PC-9 (cell line): ENCODE results near the gene TBC1D8. TPM values are rescaled to one million over a fixed set of nuclear protein-coding genes. Genes with fewer than 3 reads are reported as not detected.
"Not testable (repeated sequence)": the region's sequence is repeated elsewhere in the genome, so short reads cannot be mapped to it uniquely, and the experiment has no call there.

Source experiments
- BruUV-seq: library from RNA; stranded (reverse); fragments of 400-500 nt; replicated peaks from 2 replicates; lab custom pipeline; 2021; lab: Mats Ljungman, UMichigan
- CTCF ChIA-PET: fragments of 300-600 bp; sonication (Branson Sonifier 250); formaldehyde crosslinking; loops from one replicate; lab custom pipeline; 2022; ENCODE audit warnings: antibody characterized with exemption; lab: Charles Lee
- POLR2A ChIA-PET: fragments of 300-600 bp; sonication (Branson Sonifier 250); formaldehyde crosslinking; loops from one replicate; lab custom pipeline; 2022; ENCODE audit warnings: antibody characterized with exemption; ENCODE audit not compliant: unreplicated experiment; lab: Charles Lee
- DNase-seq, 2 experiments: peaks; one replicate each; pipeline versions ENCODE4 v3.0.0 to v3.0.0-alpha.2; 2015 to 2022; ENCODE audit warnings: mixed read lengths in 1 of 2
- H2AFZ ChIP-seq: fragments of 200-600 bp; sonication (generic); 2 replicates; pipeline ENCODE4 v1.8.1; 2017; ENCODE audit warnings: antibody characterized with exemption
- H3F3A ChIP-seq: fragments of 200-600 bp; sonication (generic); 2 replicates; pipeline ENCODE4 v1.8.1; 2017; ENCODE audit warnings: antibody characterized with exemption, mild to moderate bottlenecking, low read depth; ENCODE audit not compliant: insufficient read depth
- H3K27ac ChIP-seq: fragments of 200-600 bp; sonication (generic); 2 replicates; pipeline ENCODE4 v1.6.1; 2016; ENCODE audit warnings: mixed run types
- H3K27me3 ChIP-seq: fragments of 200-600 bp; sonication (generic); 2 replicates; pipeline ENCODE4 v1.6.1; 2016; ENCODE audit warnings: low read depth, mixed run types; ENCODE audit not compliant: insufficient read depth
- H3K36me3 ChIP-seq: fragments of 200-600 bp; sonication (generic); 2 replicates; pipeline ENCODE4 v1.6.1; 2016; ENCODE audit warnings: low read depth, mixed run types
- H3K4me1 ChIP-seq: fragments of 200-600 bp; sonication (generic); replicated peaks from 2 replicates; pipeline ENCODE4 v1.6.1; 2016; ENCODE audit warnings: mixed run types; ENCODE audit not compliant: insufficient read depth
- H3K4me2 ChIP-seq: fragments of 200-600 bp; sonication (generic); 2 replicates; pipeline ENCODE4 v1.6.1; 2017; ENCODE audit warnings: mixed run types
- H3K4me3 ChIP-seq: fragments of 200-600 bp; sonication (generic); 2 replicates; pipeline ENCODE4 v1.6.1; 2016; ENCODE audit warnings: mixed run types
- H3K79me2 ChIP-seq: fragments of 200-600 bp; sonication (generic); 2 replicates; pipeline ENCODE4 v1.6.1; 2017; ENCODE audit warnings: low read depth, mixed run types
- H3K9me2 ChIP-seq: fragments of 200-600 bp; sonication (generic); 2 replicates; pipeline ENCODE4 v1.8.1; 2017; ENCODE audit warnings: mild to moderate bottlenecking; ENCODE audit not compliant: insufficient read depth
- H3K9me3 ChIP-seq: fragments of 200-600 bp; sonication (generic); 2 replicates; pipeline ENCODE4 v1.8.1; 2016; ENCODE audit warnings: low read depth; ENCODE audit not compliant: insufficient read depth
- H4K20me1 ChIP-seq: fragments of 200-600 bp; sonication (generic); 2 replicates; pipeline ENCODE4 v1.8.1; 2017; ENCODE audit not compliant: insufficient read depth
- CTCF ChIP-seq: fragments of 200-600 bp; sonication (generic); conservative IDR thresholded peaks from 2 replicates; pipeline ENCODE4 v1.6.1; 2017; ENCODE audit warnings: mixed run types, antibody characterized with exemption, mild to moderate bottlenecking, moderate library complexity
- EZH2 ChIP-seq: fragments of 200-600 bp; sonication (generic); IDR thresholded peaks from 2 replicates; pipeline ENCODE4 v1.8.0; 2017; ENCODE audit warnings: antibody characterized with exemption, low read depth
- intact Hi-C: fragments of 100-400 bp; cut with micrococcal nuclease; formaldehyde crosslinking; loops from one replicate; pipeline ENCODE4 v1.10.0; 2022; ENCODE audit not compliant: unreplicated experiment
- total RNA-seq: library from RNA; stranded (reverse); gene quantifications from 2 replicates; pipeline ENCODE4 v1.2.3, GENCODE V29; 2021

TBC1D8 gene
- total RNA-seq, 1 experiment from 2014 or later, result 25.2 TPM

GRCh38 chr2:101173707-101174295 is 22.6 kb upstream of the TBC1D8 start:
- no peaks in the 10 kb centered on the region for H3K9me2 ChIP-seq
- peaks cover 15% of the 10 kb centered on the region for H3K9me3 ChIP-seq
- ChIA-PET CTCF (no interaction called here), POLR2A (no interaction called here)
- no peak overlapping the region for H3K27ac ChIP-seq
- TF ChIP-seq CTCF (no peak), EZH2 (no peak)
- H3K79me2 ChIP-seq, result no peaks in the 10 kb centered on the region
- intact Hi-C loops, result no loop called here
- no peaks in the 10 kb centered on the region for H4K20me1 ChIP-seq
- H3K4me1 ChIP-seq, result peaks cover 6% of the 10 kb centered on the region; the same call in 1 of the 2 replicates
- no peak for DNase-seq
- no peaks in the 10 kb centered on the region for H3K36me3 ChIP-seq
- no peak overlapping the region for H2AFZ ChIP-seq
- BruUV-seq, result no TSS peak
- H3F3A ChIP-seq, result 0 out of 2 replicates have a peak, but pooled peaks cover 3% of the 10 kb centered on the region
- no peak overlapping the region for H3K4me2 ChIP-seq
- H3K4me3 ChIP-seq, result no peak overlapping the region
- no peaks in the 10 kb centered on the region for H3K27me3 ChIP-seq

DNA sequence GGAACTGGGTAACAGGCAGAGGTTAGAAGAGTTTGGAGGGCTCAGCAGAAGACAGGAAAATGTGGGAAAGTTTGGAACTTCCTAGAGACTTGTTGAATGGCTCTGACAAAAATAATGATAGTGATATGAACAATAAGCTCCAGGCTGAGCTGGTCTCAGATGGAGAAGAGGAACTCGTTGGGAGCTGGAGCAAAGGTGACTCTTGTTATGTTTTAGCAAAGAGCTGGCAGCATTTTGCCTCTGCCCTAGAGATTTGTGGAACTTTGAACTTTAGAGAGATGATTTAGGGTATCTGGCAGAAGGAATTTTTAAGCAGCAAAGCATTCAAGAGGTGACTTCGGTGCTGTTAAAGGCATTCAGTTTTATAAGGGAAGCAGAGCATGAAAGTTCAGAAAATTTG is 18.6 kb upstream of the TBC1D8 start:
- H3K4me3 ChIP-seq, DNase-seq, BruUV-seq, H3K27me3 ChIP-seq, H3K79me2 ChIP-seq, H3K4me2 ChIP-seq, H3K4me1 ChIP-seq, intact Hi-C loops, H3K27ac ChIP-seq, H2AFZ ChIP-seq, H3K9me2 ChIP-seq, H3K36me3 ChIP-seq, CTCF ChIA-PET, H3F3A ChIP-seq, H4K20me1 ChIP-seq, POLR2A ChIA-PET: not testable (repeated sequence)
- peaks cover 28% of the 10 kb centered on the region for H3K9me3 ChIP-seq

- peaks cover 25% of the 10 kb centered on the region for H3K9me3 ChIP-seq
- H3K4me1 ChIP-seq, result no peaks in the 10 kb centered on the region
- ChIA-PET CTCF (interaction anchor here (0.6 kb wide), 1 partner anchor 350 kb away, joined by 7 read pairs; no protein-coding TSS in a partner anchor), POLR2A (no interaction called here)
- no peak for DNase-seq
- no peak overlapping the region for H3K4me3 ChIP-seq
- no TSS peak for BruUV-seq
- no peak overlapping the region for H2AFZ ChIP-seq
- TF ChIP-seq CTCF, result no peak
- TF ChIP-seq EZH2, result no peak
- no peak overlapping the region for H3K27ac ChIP-seq
- no peaks in the 10 kb centered on the region for H3K9me2 ChIP-seq
- no peaks in the 10 kb centered on the region for H3K79me2 ChIP-seq
- no peak overlapping the region for H3K4me2 ChIP-seq
- no peaks in the 10 kb centered on the region for H4K20me1 ChIP-seq
- no peaks in the 10 kb centered on the region for H3K36me3 ChIP-seq
- intact Hi-C loops, result no loop called here
- no peaks in the 10 kb centered on the region for H3F3A ChIP-seq
- H3K27me3 ChIP-seq, result no peaks in the 10 kb centered on the region
These were observed 17.5 kb upstream of the TBC1D8 start for GRCh38 chr2:101168706-101169105.

GRCh38 chr2:101167532-101167931 is 16.4 kb upstream of the TBC1D8 start:
- H3K36me3 ChIP-seq, H3F3A ChIP-seq, intact Hi-C loops, POLR2A ChIA-PET, H3K4me1 ChIP-seq, H3K79me2 ChIP-seq, H4K20me1 ChIP-seq, H3K9me2 ChIP-seq, CTCF ChIA-PET, H2AFZ ChIP-seq, H3K4me3 ChIP-seq, H3K27me3 ChIP-seq, H3K4me2 ChIP-seq, H3K27ac ChIP-seq, DNase-seq, BruUV-seq: not testable (repeated sequence)
- H3K9me3 ChIP-seq, result peaks cover 21% of the 10 kb centered on the region
